SU-DHL-6 (cell line): ENCODE data around the gene GALE.
"Not testable (repeated sequence)": the region's sequence is repeated elsewhere in the genome, so short reads cannot be mapped to it uniquely, and the experiment has no call there.

Experiments
- H2AFZ ChIP-seq: fragments of 200-600 bp; sonication (generic); 2 replicates; pipeline ENCODE4 v1.6.1; 2014; ENCODE audit warnings: low read depth, mild to moderate bottlenecking, moderate library complexity, mixed read lengths, antibody characterized with exemption, low read length; ENCODE audit not compliant: severe bottlenecking
- H3F3A ChIP-seq: fragments of 200-600 bp; shearing (Covaris generic); 2 replicates; pipeline ENCODE4 v1.6.0; 2016; ENCODE audit warnings: antibody characterized with exemption, mild to moderate bottlenecking; ENCODE audit not compliant: insufficient read depth
- H3K27ac ChIP-seq: fragments of 200-600 bp; sonication (generic); 2 replicates; pipeline ENCODE4 v1.5.1; 2016; ENCODE audit warnings: low read depth, mild to moderate bottlenecking, low read length, moderate library complexity, mixed read lengths
- H3K27me3 ChIP-seq: fragments of 200-600 bp; sonication (generic), shearing (Covaris generic); 2 replicates; pipeline ENCODE4 v1.6.0; 2014; ENCODE audit warnings: mild to moderate bottlenecking, low read length
- H3K36me3 ChIP-seq: fragments of 200-600 bp; sonication (generic); 2 replicates; pipeline ENCODE4 v1.6.1; 2014; ENCODE audit warnings: mild to moderate bottlenecking, low read length, mixed read lengths
- H3K4me2 ChIP-seq: fragments of 300-600, 200-600 bp; shearing (Covaris generic), sonication (generic); 2 replicates; pipeline ENCODE4 v1.6.0; 2014; ENCODE audit warnings: low read length, low read depth, mild to moderate bottlenecking; ENCODE audit not compliant: poor library complexity, severe bottlenecking
- H3K4me3 ChIP-seq: fragments of 200-600 bp; sonication (generic); 2 replicates; pipeline ENCODE4 v1.5.1; 2014; ENCODE audit warnings: antibody characterized with exemption, low read length, mild to moderate bottlenecking, mixed read lengths; ENCODE audit not compliant: insufficient read depth, poor library complexity, severe bottlenecking
- H3K79me2 ChIP-seq: fragments of 200-600 bp; sonication (generic); 2 replicates; pipeline ENCODE4 v1.6.1; 2014; ENCODE audit warnings: mild to moderate bottlenecking, low read length, moderate library complexity; ENCODE audit not compliant: insufficient read depth
- H3K9ac ChIP-seq: fragments of 200-600 bp; sonication (generic); 2 replicates; pipeline ENCODE4 v1.7.0; 2014; ENCODE audit warnings: mild to moderate bottlenecking, low read length
- H3K9me2 ChIP-seq: fragments of 200-600 bp; sonication (generic); replicated peaks from 2 replicates; pipeline ENCODE4 v1.6.1; 2014; ENCODE audit warnings: low read length; ENCODE audit not compliant: insufficient read depth
- H3K9me3 ChIP-seq: fragments of 200-600 bp; sonication (generic); 2 replicates; pipeline ENCODE4 v1.6.1; 2014; ENCODE audit warnings: low read length, mixed read lengths; ENCODE audit not compliant: insufficient read depth
- H4K20me1 ChIP-seq: fragments of 200-600 bp; sonication (generic); 2 replicates; pipeline ENCODE4 v1.6.1; 2014; ENCODE audit warnings: low read depth, mild to moderate bottlenecking, antibody characterized with exemption, low read length, moderate library complexity, mixed read lengths
- EZH2phosphoT487 ChIP-seq: fragments of 200-600 bp; sonication (generic), shearing (Covaris generic); conservative IDR thresholded peaks from 2 replicates; pipeline ENCODE4 v1.6.1; 2018; ENCODE audit warnings: mild to moderate bottlenecking, antibody characterized with exemption, low read length, moderate library complexity, mixed read lengths
- TF ChIP-seq, protein P1 (sequence below): fragments of 200-600 bp; sonication (generic); IDR thresholded peaks from one replicate; pipeline ENCODE4 v1.5.1; 2017; ENCODE audit warnings: antibody characterized with exemption, mild to moderate bottlenecking, low read length, moderate library complexity; ENCODE audit not compliant: insufficient read depth, poor library complexity, severe bottlenecking

The GALE gene

DNA sequence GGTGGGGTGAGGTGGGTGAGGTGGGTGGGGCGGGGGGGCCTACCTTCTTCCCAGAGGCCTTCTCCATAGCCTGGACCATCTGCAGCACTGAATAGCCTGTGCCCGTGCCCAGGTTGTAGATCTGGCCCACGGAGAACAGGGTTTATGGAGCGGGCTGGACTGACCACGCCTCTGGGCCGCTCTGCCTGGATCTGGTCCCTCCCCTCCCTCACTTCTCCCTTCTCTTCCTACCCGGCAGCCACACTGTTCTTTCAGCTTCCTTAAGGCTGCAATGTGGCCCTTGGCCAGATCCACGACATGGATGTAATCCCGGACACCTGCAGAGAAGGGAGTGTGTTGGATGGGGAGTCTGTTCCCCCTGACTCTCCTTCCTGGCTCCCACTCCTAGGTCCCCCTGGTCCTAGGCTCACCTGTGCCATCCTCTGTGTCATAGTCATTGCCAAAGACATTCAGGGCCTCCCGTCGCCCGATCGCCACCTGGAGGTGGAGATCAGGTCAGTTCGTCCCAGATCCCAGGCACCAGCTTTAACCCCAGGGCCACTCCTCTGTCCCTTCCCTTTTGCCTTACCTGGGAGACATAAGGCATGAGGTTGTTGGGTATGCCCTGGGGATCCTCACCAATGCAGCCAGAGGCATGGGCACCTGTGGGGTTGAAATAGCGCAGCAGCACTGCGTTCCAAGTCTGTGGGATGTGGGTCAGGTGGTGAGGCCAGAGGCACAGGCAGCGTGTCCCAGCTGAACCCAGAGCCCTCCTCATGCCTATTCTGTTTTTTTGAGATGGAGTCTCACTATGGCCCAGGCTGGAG is 3.9 kb downstream of the GALE start:
- Histone ChIP-seq H3K27me3 (no peaks in the 10 kb centered on the region), H3K79me2 (peaks cover 13% of the 10 kb centered on the region), H4K20me1 (no peaks in the 10 kb centered on the region), H3K27ac (no peak overlapping the region), H3K9me3 (no peaks in the 10 kb centered on the region), H3K36me3 (no peaks in the 10 kb centered on the region), H2AFZ (no peak overlapping the region), H3K9ac (no peak overlapping the region), H3K9me2 (no peaks in the 10 kb centered on the region), H3F3A (no peaks in the 10 kb centered on the region), H3K4me2 (no peak overlapping the region), H3K4me3 (no peak overlapping the region)
- no peak for TF ChIP-seq EZH2phosphoT487
- TF ChIP-seq, protein P1, sequence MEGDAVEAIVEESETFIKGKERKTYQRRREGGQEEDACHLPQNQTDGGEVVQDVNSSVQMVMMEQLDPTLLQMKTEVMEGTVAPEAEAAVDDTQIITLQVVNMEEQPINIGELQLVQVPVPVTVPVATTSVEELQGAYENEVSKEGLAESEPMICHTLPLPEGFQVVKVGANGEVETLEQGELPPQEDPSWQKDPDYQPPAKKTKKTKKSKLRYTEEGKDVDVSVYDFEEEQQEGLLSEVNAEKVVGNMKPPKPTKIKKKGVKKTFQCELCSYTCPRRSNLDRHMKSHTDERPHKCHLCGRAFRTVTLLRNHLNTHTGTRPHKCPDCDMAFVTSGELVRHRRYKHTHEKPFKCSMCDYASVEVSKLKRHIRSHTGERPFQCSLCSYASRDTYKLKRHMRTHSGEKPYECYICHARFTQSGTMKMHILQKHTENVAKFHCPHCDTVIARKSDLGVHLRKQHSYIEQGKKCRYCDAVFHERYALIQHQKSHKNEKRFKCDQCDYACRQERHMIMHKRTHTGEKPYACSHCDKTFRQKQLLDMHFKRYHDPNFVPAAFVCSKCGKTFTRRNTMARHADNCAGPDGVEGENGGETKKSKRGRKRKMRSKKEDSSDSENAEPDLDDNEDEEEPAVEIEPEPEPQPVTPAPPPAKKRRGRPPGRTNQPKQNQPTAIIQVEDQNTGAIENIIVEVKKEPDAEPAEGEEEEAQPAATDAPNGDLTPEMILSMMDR = no peak

DNA sequence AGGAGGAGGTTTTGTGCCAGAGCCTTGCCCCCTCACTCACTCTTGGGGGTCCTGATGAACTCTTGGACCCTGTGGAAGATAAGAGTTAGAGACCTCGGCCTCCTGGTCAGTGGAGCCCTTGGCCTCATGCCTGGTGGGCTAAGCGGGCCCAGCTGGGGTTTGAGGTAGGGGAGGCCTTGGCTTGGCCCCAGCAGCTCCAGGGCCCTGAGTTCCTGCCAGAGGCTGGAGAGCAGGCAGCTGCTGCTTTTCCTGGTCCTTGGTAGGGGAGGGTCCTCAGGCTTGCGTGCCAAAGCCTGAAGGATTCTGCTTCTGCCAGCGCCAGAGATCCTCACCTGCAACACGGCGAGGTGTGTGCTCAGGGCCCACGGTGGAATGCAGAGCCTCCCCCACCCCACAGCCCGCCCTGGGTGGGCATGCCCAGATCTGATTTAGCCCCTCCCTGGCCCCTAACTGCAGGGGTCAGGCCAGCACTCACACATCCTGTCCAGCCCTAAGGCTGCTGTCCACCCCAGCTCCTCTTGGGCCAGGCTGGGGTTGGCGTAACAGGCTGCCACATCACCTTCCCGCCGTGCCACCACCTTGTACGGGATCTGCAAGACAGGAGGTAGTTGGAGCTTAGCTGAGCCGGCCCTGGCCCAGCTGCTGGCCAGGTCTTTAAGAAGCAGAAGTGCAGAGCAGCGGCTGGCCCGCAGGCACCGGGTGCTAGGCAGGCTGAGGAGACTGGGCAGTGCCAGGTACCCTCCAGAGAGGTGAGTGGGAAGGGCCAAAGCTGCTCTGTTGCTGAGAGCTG is 4.7 kb downstream of the GALE start:
- no peaks in the 10 kb centered on the region for H3K36me3 ChIP-seq
- H3K4me2 ChIP-seq = no peak overlapping the region

DNA sequence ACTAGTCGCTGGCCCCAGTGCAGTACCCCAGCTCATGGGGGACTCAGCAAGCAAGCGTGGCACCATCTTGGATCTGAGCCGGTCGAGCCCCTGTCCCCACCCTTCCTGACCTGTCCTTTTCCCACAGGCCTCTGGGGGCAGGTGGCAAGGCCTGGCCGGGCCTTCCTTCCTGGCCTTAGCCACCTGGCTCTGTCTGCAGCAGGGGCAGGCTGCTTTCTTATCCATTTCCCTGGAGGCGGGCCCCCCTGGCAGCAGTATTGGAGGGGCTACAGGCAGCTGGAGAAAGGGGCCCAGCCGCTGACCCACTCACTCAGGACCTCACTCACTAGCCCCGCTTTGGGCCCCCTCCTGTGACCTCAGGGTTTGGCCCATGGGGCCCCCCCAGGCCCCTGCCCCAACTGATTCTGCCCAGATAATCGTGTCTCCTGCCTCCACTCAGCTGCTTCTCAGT is 5.8 kb downstream of the GALE start:
- not testable (repeated sequence) for H3K9me3 ChIP-seq, H2AFZ ChIP-seq, H3K4me3 ChIP-seq, H3K9ac ChIP-seq, H3K27ac ChIP-seq, H3K9me2 ChIP-seq, H3K36me3 ChIP-seq, H3F3A ChIP-seq, H3K27me3 ChIP-seq, H4K20me1 ChIP-seq, H3K4me2 ChIP-seq
- peaks cover 20% of the 10 kb centered on the region for H3K79me2 ChIP-seq

More for the DNA sequence above, 4.7 kb downstream of the GALE start:
- H3K79me2 ChIP-seq = peaks cover 20% of the 10 kb centered on the region
- H3K9ac ChIP-seq = no peak overlapping the region
- no peaks in the 10 kb centered on the region for H3K9me2 ChIP-seq
- TF ChIP-seq EZH2phosphoT487 = no peak
- TF ChIP-seq, protein P1 = no peak
- H3K4me3 ChIP-seq = no peak overlapping the region
- H3K27me3 ChIP-seq = no peaks in the 10 kb centered on the region
- no peaks in the 10 kb centered on the region for H3F3A ChIP-seq
- no peak overlapping the region for H2AFZ ChIP-seq
- H3K9me3 ChIP-seq = no peaks in the 10 kb centered on the region
- no peak overlapping the region for H3K27ac ChIP-seq
- H4K20me1 ChIP-seq = no peaks in the 10 kb centered on the region
